SK-MEL-5 (cell line): Measurements from ENCODE around the gene FRRS1L. TPM values are rescaled to one million over a fixed set of nuclear protein-coding genes. Genes with fewer than 3 reads are reported as not detected.

Source experiments
- DNase-seq: peaks from one replicate; pipeline ENCODE4 v3.0.0-alpha.2; 2016; ENCODE audit warnings: low read depth, low spot score
- in situ Hi-C: cut with HindIII; loops from 2 replicates; pipeline ENCODE4 v1.10.0; 2016; ENCODE audit warnings: low sequenced_read_pairs, high pct_unique_total_duplicates, low pct_unique_long_range_greater_than_20kb
- total RNA-seq: library from RNA; depleted of rRNA; stranded (reverse); fragments of >200 nt; shearing (Covaris generic); gene quantifications from 2 replicates; pipeline ENCODE4 v1.2.3, GENCODE V29; 2014

The FRRS1L gene
- total RNA-seq, 1 experiment from 2014 or later, result 0.03 TPM

GRCh38 chr9:109117856-109118807, 48.9 kb downstream of the FRRS1L start:
- in situ Hi-C loops, result no loop called here
- peak; percentile 57 for DNase-seq

DNA sequence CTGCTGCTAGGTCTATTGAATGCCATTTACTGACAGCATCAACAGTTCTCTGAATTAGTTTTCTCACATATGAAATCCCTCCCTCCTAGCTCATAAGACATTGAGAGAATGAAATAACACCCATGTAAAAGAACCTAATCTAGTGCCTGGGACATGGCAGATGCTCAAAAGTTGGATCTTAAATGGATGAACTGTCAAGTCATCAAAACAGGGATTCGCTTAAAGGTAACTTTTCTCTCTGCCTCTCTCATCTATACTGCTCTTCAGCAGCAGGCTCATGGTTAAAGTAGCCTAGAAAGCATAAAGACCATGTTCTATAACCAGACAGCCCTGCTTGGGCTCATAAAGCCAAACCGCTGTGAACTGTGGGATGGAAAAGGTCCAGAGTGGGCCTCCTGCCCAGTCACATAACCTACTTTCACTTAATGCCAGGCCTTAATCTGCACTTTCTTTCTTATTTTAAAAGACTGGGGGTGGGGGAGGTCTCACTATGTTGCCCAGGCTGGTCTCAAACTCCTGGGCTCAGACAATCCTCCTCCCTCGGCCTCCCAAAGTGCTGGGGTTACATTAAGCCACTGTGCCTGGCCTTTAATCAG, 51.0 kb downstream of the FRRS1L start:
- in situ Hi-C loops, result no loop called here
- DNase-seq, result no peak

DNA sequence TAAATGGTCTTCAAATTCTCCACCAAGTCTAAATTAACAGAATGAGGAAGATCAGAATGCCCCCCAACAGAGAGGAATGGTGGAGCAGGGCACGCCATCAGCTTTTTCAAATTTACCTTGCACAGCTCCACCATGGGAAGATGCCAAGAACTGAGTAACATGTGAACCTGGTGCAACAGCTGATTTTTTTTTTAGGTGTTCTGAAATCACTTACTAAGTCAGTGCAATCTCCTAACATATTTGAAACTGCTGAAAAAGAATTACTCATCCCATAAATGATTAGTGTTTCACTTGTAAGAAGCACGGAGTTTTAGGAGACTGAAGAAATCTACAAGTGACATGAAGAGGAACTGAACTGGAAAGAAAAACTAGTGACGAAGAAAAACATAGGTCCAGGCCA, 52.4 kb downstream of the FRRS1L start:
- in situ Hi-C loops, result no loop called here

GRCh38 chr9:109113892-109114609, 53.0 kb downstream of the FRRS1L start:
- in situ Hi-C loops, result no loop called here
- no peak for DNase-seq

More for the DNA sequence above, 52.4 kb downstream of the FRRS1L start:
- no peak for DNase-seq

GRCh38 chr9:109113254-109113653, 53.8 kb downstream of the FRRS1L start:
- DNase-seq, result no peak
- in situ Hi-C loops, result no loop called here

DNA sequence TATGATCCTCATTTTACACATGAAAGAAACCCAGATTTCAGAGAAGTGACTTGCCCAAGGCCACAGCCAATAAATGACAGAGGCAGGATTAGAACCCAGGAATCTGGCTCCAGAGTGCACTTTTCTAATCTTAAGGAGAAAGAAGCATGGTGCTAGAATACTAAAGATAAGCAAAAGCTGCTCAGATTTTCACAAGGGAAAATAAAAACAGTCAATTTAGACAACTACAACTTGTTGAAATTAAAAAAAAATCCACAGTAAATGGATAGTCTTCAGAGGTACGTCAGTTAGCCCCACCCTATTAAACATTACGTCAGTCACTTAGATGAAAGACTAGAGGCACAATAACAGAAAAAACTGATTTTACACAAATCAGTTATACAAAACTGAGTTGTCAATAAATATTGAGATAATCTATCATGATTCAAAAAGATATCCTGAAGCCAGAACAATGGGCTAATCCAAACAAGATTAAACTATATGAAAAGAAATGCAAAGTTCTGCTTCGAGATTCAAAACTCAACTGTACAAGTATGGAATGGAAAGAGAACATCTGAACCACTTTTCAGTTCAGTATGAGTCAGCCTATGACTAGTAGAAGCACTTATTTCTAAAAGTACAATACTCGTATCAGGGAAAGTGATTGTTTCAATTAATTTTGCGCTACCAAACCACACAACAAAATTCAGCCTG, 56.6 kb downstream of the FRRS1L start:
- in situ Hi-C loops, result no loop called here
- no peak for DNase-seq

GRCh38 chr9:109109967-109110328, 57.1 kb downstream of the FRRS1L start:
- in situ Hi-C loops, result no loop called here
- no peak for DNase-seq

- DNase-seq, result no peak
- in situ Hi-C loops, result no loop called here
Observed at GRCh38 chr9:109108318-109108717, 58.7 kb downstream of the FRRS1L start.

GRCh38 chr9:109107402-109108240, 59.4 kb downstream of the FRRS1L start:
- DNase-seq, result no peak
- in situ Hi-C loops, result no loop called here

DNA sequence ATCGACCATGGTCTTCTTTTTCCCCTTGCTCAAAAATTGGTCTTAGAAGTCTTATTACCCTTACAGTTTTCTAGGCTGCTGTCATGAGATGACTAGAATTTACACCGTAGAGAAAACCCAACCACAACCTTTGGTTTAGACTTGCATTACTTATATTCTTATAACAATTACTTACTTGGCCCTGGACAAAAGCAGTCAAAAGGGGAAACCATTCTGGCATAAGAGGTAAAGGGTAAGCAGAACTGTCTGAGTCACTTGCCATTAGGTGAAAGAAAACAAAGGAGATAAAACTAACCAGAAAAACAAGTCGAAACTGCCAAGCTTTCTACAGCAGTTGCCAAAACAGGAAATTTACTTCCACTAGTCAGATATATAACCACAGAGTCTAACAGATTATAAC, 65.2 kb downstream of the FRRS1L start:
- DNase-seq, result no peak
- in situ Hi-C loops, result no loop called here

DNA sequence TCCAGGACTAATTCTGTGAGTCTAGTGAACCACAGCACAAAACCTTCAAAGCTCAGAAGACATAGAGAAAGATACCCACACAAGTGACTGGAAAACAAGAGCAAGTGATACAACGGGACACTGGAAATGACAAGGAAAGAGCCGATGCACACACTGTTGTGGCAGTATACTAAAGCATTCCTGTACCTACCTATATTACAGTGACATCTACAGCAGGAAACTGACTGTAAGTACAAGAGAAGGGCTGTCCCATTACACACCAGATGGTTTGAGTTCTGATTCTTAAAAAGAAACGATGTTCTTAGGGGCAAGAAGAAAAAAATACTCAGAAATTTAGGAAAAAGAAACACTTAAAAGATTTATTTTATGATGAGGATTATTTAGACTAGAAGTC, 65.8 kb downstream of the FRRS1L start:
- no peak for DNase-seq
- in situ Hi-C loops, result no loop called here

GRCh38 chr9:109100543-109101201, 66.4 kb downstream of the FRRS1L start:
- in situ Hi-C loops, result no loop called here
- no peak for DNase-seq

DNA sequence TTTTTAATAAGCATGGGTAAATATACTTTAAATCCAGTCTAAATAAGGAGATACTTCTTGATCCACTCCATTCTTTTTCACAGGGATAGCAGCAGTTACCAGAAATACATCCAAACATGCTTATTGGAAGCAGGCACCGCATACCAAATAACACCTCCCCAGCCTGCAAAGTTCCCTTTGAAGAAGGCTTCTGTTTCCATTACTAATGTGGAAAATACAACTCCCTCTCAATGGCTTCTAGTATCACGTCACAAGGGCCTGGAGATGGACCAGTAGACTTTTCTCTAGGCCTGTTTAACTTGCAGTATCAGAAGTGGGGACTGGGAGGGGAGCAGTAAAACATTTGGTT, 68.1 kb downstream of the FRRS1L start:
- in situ Hi-C loops, result no loop called here
- DNase-seq, result no peak

DNA sequence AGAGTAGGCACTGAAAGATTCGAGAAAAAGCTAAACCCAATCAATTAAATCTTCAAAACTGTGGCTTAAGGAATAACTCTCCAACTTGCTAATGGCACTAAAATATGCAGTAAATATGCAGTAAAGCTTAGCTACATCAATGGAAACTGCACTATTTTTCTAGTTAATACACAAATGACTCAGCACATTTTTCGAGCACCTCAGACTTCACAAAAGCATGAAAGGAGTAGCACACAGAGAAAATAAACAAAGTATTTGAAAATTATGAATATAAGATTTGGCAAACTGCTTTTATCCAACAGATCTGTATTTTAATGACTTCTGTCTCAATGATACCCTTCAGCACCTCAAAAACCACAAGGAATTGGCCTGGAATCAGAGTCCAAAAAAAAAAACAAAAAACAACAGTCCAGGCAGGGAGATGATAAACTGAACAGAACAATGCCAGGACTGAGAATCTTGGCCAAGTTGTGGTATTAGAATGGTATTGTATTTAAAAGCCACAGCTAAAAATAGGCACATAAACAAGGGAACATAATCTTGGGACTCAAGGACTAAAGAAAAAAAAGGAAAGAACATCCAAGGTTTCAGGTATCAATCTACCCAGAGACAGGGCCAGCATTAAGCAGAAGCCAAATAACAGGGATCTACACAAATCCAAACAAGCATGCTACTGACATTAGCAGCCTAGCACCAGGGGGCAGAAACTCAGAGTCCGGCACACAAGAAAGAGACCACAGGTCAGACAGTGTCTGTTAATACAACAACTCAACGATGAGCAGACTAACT, 68.7 kb downstream of the FRRS1L start:
- in situ Hi-C loops, result no loop called here
- peak; percentile 74 for DNase-seq

- in situ Hi-C loops, result no loop called here
- no peak for DNase-seq
Observed at GRCh38 chr9:109097146-109097545, 69.9 kb downstream of the FRRS1L start.

GRCh38 chr9:109095321-109095720, 71.7 kb downstream of the FRRS1L start:
- in situ Hi-C loops, result no loop called here

More at GRCh38 chr9:109095321-109095720, 71.7 kb downstream of the FRRS1L start:
- no peak for DNase-seq
